ENCODE measurements around the gene MRS2.
A peak's percentile ranks its signal among the peaks of the same experiment; 100 is the strongest.
"Not testable (repeated sequence)": the region's sequence is repeated elsewhere in the genome, so short reads cannot be mapped to it uniquely, and the experiment has no call there.

The MRS2 gene

GRCh38 chr6:24391208-24391607 lies 11.5 kb upstream of the MRS2 start:
- no peak for DNase-seq

- DNase-seq, result no peak
Observed at GRCh38 chr6:24391756-24392405, 10.9 kb upstream of the MRS2 start.

DNA sequence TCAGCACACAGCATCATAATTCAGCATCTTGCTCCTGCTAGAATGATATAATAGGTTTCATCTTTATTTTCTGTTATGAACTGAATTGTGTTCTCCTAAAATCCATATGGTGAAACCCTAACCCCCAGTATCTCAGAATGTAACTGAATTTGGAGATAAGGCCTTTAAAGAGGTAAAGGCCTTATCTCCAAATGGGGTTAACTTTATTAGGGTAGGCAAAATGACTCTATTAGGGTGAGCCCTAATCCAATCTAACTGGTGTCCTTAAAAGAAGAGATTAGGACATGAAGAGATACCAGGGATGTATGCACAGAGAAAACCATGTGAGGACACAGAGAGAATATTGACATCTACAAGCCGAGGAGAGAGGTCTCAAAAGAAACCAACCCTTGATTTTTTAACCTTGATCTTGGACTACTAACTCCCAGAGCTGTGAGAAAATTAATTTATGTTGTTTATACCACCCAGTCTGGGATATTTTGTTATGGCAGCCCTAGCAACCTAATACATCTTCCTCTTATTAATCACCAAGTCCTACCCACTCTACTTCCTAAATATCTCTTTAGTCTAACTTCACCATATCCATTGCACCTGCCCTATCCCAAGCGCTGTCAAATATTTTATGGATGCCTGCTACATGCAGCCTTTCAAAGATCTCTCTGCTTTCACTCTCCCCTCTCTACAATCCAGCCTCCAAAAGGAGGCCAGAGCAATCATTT lies 8.5 kb upstream of the MRS2 start:
- DNase-seq, result no peak

DNA sequence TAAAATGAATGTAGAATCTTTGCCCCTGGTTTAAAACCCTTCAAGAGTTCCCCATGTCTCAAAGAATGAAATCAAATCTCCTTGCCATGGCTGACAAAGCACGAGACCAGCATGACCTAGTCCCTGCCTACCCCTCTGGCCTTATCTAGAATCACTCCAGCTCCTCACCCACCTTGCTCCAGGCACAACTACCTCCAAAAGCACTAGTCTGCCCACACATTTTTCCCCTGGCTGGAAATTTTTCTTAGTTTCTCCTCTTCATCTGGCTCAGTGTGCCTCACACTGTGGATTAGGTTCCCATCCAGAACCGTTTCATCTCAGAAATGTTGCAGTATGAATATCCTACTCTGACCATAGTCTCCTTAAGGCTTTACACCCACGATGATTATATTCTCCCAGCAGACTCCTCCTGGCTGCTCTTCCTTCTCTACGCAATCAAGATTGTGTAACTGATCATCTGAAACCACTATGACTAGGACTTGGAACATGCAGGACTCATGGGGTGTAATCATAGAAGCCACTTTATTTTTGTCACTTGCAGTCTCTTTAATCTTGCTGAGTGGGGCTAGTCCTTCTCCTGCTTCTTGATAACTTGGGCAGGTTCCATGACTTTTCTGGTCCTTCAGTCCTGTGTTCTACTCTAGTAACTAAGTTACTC lies 7.8 kb upstream of the MRS2 start:
- no peak for DNase-seq

DNA sequence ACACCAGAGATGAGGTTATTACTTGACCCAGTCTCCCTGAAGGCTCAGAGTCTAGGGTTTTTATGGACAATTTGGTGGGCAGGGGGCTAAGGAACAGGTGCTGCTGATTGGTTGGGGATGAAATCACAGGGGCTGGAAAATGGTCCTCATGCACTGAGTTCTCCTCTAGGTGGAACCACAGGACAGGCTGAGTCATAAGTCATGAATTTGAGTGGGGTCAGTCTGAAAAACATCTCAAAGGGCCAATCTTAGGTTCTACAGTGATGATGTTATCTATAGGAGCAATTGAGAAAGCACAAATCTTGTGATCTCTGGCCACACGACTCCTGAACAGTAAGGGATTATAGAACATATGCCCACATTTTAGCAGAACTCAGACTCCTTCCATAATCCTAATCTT lies 5.9 kb upstream of the MRS2 start:
- DNase-seq, result no peak

GRCh38 chr6:24397631-24398030 lies 5.1 kb upstream of the MRS2 start:
- DNase-seq, result no peak

DNA sequence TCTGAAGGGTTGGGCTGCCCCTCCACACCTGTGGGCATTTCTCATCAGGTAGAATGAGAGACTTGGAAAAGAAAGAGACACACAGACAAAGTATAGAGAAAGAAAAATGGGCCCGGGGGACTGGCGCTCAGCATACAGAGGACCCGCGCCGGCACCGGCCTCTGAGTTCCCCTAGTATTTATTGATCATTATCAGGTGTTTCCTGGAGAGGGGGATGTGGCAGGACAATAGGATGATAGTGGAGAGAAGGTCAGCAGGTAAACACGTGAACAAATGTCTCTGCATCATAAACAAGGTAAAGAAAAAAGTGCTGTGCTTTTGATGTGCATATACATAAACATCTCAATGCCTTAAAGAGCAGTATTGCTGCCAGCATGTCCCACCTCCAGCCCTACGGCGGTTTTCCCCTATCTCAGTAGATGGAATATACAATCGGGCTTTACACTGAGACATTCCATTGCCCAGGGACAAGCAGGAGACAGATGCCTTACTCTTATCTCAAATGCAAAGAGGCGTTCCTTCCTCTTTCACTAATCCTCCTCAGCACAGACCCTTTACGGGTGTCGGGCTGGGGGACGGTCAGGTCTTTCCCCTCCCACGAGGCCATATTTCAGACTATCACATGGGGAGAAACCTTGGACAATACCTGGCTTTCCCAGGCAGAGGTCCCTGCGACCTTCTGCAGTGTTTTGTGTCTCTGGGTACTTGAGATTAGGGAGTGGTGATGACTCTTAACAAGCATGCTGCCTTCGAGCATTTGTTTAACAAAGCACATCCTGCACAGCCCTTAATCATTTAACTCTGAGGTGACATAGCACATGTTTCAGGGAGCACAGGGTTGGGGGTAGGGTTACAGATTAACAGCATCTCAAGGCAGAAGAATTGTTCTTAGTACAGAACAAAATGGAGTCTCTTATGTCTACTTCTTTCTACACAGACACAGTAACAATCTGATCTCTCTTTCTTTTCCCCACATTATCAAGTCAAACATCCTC lies 2.4 kb upstream of the MRS2 start:
- DNase-seq, result not testable (repeated sequence)

DNA sequence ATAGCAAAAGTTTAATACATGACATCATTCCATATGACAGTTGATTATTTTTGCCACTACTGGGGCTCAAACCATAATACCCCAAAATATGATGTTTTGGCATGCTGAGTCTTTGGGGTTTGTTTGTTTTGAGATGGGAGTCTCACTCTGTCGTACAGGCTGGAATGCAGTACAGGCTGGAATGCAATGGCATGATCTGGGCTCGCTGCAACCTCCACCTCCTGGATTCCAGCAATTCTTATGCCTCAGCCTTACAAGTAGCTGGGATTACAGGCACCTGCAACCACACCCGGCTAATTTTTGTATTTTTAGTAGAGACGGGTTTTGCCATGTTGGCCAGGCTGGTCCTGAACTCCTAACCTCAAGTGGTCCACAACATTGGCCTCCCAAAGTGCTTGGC lies 1.3 kb upstream of the MRS2 start:
- no peak for DNase-seq

GRCh38 chr6:24403501-24403824 lies 727 bp downstream of the MRS2 start:
- no peak for DNase-seq

- DNase-seq, result no peak
Observed at GRCh38 chr6:24405262-24405661, 2.5 kb downstream of the MRS2 start.

DNA sequence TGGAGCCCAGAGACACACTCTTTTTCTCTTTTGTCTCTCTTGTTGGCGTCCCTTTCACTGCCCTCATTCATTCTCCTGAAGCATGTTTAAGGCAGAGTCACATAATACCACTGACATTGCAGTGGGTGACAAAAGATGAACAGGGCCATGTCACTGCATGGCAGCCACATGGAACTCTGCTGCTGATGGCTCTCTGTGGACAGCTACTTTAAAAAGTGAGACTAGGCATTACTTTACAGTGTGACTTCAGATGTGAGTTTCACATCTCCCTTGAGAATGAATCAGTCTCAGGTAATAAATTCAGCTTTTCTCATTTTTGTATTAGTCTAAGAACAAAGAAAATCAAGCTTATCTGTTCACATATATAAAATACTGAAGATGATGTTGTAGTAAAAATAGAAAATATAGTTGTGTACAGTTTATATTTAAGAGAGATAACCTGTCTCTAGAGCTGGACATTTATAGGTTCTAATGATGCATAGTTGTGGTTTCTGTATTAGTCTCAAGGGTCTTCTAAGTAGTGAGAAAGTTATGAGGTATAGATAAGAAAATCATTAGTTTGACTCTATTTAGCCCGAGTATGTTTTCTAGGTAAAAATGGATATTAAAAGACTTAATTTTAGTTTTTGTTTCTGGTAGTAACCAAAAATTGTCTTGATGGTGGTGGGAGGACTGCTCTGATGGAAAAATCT lies 6.1 kb downstream of the MRS2 start:
- DNase-seq, result no peak

DNA sequence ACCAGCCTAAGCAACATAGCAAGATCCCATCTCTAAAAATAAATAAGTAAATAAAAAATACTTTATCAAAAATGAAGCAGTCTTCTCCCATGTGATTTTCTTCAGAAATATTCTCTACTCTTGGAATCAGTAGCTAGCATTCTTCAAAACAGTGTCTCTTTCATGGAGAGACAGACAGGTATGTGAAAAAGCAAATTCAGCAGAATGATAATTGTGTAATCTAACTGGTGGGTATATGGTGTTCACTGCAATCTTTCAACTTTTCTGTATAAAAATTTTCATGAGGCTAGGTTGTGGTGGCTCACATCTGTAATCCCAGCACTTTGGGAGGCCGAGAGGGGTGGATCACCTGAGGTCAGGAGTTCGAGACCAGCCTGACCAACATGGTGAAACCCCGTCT lies 7.9 kb downstream of the MRS2 start:
- no peak for DNase-seq

DNA sequence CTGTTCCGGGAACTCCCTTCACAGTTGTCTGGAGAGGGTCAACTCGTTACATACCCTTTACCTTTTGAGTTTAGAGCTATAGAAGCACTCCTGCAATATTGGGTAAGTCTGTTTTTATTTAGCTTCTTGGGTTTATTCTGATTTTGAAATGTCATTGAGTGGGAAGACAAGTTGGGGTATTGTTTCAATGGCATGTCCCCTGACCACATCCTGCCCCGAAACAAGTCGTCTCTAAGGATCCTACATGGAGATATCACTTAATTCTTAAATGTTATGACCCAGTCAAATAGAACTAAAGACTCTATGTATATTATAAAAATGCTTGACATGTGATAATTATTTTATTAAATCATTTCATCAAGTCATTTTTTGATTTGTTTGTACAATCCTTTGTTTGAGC lies 9.6 kb downstream of the MRS2 start:
- DNase-seq, result no peak

DNA sequence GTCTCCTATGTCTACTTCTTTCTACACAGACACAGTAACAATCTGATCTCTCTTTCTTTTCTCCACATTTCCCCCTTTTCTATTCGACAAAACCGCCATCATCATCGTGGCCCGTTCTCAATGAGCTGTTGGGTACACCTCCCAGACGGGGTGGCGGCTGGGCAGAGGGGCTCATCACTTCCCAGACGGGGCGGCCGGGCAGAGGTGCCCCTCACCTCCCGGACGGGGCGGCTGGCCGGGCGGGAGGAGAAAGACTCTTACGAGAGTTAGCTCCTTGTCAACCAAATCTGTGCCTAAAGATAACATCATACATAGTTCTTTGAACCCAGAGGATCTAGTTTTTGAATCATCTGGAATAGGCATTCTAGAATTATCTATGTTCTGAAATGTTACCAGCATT lies 11.8 kb downstream of the MRS2 start:
- DNase-seq, result not testable (repeated sequence)

DNA sequence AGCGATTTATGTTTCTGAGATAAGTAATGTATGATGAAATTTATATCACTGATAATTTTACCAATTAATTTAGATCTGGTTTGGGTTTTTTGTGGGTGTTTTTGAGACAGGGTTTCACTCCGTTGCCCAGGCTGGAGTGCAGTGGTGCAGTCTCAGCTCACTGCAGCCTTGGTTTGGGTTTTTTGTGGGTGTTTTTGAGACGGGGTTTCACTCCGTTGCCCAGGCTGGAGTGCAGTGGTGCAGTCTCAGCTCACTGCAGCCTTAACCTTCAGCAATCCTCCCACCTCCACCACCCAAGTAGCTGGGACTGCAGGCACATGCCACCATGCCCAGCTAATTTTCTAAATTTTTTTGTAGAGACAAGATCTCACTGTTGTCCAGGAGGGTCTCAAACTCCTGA lies 13.0 kb downstream of the MRS2 start:
- no peak for DNase-seq

GRCh38 chr6:24419526-24419925 lies 16.8 kb downstream of the MRS2 start:
- DNase-seq, result no peak

- no peak for DNase-seq
Observed at GRCh38 chr6:24425091-24425490, 22.4 kb downstream of the MRS2 start.

- no peak for DNase-seq
Observed at GRCh38 chr6:24426729-24427446, 24.2 kb downstream of the MRS2 start.

DNA sequence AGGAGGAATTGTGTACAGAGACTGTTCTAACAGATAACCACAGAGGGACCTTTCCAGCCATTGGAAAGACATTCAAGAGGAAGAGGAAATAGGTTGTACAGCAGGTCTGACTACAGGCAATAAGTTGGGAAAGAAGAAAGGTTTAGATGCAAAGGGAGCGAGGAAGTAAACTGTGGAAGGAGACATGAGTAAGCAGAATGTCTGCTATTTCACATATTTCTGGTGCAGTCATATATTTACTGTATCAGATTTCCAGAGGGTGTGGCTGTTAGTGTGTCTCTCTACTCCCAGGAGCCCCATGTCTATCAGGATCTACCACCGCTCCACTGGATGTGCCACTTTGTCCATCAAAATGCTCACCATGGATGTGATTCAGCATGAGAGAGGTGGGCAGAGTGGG lies 25.9 kb downstream of the MRS2 start:
- no peak for DNase-seq

DNA sequence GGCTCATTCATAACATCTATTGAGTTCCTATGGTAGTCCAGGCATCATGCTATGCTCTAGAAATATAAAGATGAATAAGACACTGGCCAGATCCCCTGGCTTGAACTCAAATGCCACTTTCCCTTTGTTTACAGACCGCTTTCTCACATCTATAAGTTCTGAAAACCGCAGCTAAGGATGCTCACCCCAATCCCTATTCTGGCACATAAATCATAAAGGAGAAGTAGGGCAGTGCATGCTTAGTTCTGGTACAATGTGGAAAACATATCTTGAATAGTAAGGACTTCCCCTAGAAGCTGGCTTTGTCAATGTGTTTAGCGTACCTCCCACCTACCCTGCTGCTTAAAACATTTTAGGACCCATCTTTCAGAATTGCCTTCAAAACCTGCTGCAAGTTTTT lies 26.4 kb downstream of the MRS2 start:
- no peak for DNase-seq

- no peak for DNase-seq
Observed at GRCh38 chr6:24430086-24430485, 27.4 kb downstream of the MRS2 start.

DNA sequence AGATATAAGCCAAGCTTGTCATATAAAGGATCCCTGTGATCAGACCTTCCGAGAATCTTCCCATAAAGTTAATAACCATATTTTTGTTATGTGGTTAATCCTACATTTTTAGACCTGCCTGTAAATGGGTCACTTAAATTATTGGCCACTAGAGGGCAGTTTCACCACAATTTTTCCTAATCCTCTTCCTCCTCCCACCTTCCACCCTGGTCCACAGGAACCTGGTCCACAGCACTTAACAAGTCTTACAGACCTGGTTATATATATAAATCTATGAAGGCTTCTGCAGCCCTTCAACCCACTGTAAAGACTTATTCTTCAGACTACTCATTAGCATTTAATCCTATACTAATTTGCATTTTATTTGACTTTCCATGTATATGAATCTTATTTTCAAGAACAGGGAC lies 28.3 kb downstream of the MRS2 start:
- DNase-seq, result peak; percentile 20

All from retina (tissue), 1 donor.